OCI-LY7 (cell line): ENCODE results near the gene CTNNBL1. TPM values are rescaled to one million over a fixed set of nuclear protein-coding genes. Genes with fewer than 3 reads are reported as not detected.

Source experiments
- BruUV-seq: library from RNA; stranded (reverse); fragments of 400-500 nt; replicated peaks from 2 replicates; lab custom pipeline; 2021; lab: Mats Ljungman, UMichigan
- CTCF ChIA-PET: fragments of 300-600 bp; sonication (Branson Sonifier 250); formaldehyde crosslinking; loops from one replicate; lab custom pipeline; 2022; ENCODE audit warnings: antibody characterized with exemption; ENCODE audit not compliant: unreplicated experiment; lab: Charles Lee
- POLR2A ChIA-PET: fragments of 300-600 bp; sonication (Branson Sonifier 250); formaldehyde crosslinking; loops from one replicate; lab custom pipeline; 2022; ENCODE audit warnings: antibody characterized with exemption; lab: Charles Lee
- DNase-seq: peaks from one replicate; pipeline ENCODE4 v3.0.0-alpha.2; 2015; ENCODE audit warnings: low spot score
- H2AFZ ChIP-seq: fragments of 200-600 bp; sonication (generic), shearing (Covaris generic); 2 replicates; pipeline ENCODE4 v1.6.1; 2014; ENCODE audit warnings: mild to moderate bottlenecking, antibody characterized with exemption, low read length, moderate library complexity
- H3K27ac ChIP-seq: fragments of 200-600 bp; sonication (generic); 2 replicates; pipeline ENCODE4 v1.5.1; 2014; ENCODE audit warnings: mixed run types, low read depth, mild to moderate bottlenecking, moderate library complexity, low read length, inconsistent platforms; ENCODE audit not compliant: poor library complexity, severe bottlenecking
- H3K36me3 ChIP-seq: fragments of 200-600 bp; sonication (generic); 2 replicates; pipeline ENCODE4 v1.6.1; 2014; ENCODE audit warnings: mild to moderate bottlenecking, antibody characterized with exemption, low read length, moderate library complexity, mixed read lengths; ENCODE audit not compliant: insufficient read depth
- H3K4me1 ChIP-seq: fragments of 200-600 bp; sonication (generic); 2 replicates; pipeline ENCODE4 v1.5.1; 2014; ENCODE audit warnings: mild to moderate bottlenecking, low read length; ENCODE audit not compliant: insufficient read depth, poor library complexity, severe bottlenecking
- H3K4me2 ChIP-seq: fragments of 200-600 bp; sonication (generic); 2 replicates; pipeline ENCODE4 v1.6.1; 2014; ENCODE audit warnings: mild to moderate bottlenecking, low read length
- H3K4me3 ChIP-seq: fragments of 200-600 bp; sonication (generic); 2 replicates; pipeline ENCODE4 v1.5.1; 2014; ENCODE audit warnings: mild to moderate bottlenecking, low read depth, low read length; ENCODE audit not compliant: poor library complexity, severe bottlenecking
- H3K79me2 ChIP-seq: fragments of 200-600 bp; sonication (generic); 2 replicates; pipeline ENCODE4 v1.6.1; 2016; ENCODE audit warnings: low read depth, mild to moderate bottlenecking, low read length, moderate library complexity, mixed read lengths; ENCODE audit not compliant: insufficient read depth
- H3K9me2 ChIP-seq: fragments of 200-600 bp; sonication (generic); 2 replicates; pipeline ENCODE4 v1.6.1; 2016; ENCODE audit warnings: mild to moderate bottlenecking, low read length, mixed read lengths; ENCODE audit not compliant: insufficient read depth
- H3K9me3 ChIP-seq: fragments of 200-600 bp; sonication (generic); 2 replicates; pipeline ENCODE4 v1.6.1; 2014; ENCODE audit warnings: mild to moderate bottlenecking, mixed run types, low read length, mixed read lengths
- H4K20me1 ChIP-seq: fragments of 200-600 bp; sonication (generic); 2 replicates; pipeline ENCODE4 v1.6.1; 2014; ENCODE audit warnings: mild to moderate bottlenecking, antibody characterized with exemption, low read length, moderate library complexity, mixed read lengths; ENCODE audit not compliant: insufficient read depth
- CTCF ChIP-seq: fragments of 200-600 bp; sonication (generic); conservative IDR thresholded peaks from 2 replicates; pipeline ENCODE4 v1.5.1; 2014; ENCODE audit warnings: mild to moderate bottlenecking, antibody characterized with exemption, low read length, moderate library complexity, mixed read lengths
- EZH2phosphoT487 ChIP-seq: fragments of 200-600 bp; sonication (generic); IDR thresholded peaks from 2 replicates; pipeline ENCODE4 v1.6.1; 2018; ENCODE audit warnings: low read depth, borderline replicate concordance, mild to moderate bottlenecking, mixed run types, antibody characterized with exemption, low read length, moderate library complexity, mixed read lengths
- intact Hi-C: fragments of 100-400 bp; cut with micrococcal nuclease; formaldehyde crosslinking; loops from one replicate; pipeline ENCODE4 v1.10.0; 2022; ENCODE audit not compliant: unreplicated experiment
- total RNA-seq, 2 experiments: library from RNA; depleted of rRNA in 1 of 2; stranded (reverse); fragments of >200 nt in 1 of 2; shearing (Covaris generic) in 1 of 2; gene quantifications; 2 replicates each; pipeline ENCODE4 v1.2.3, GENCODE V29; 2014 to 2022

CTNNBL1 gene
- total RNA-seq, 2 experiments from 2014 or later = 38.0 to 90.0 TPM

- H3K4me1 ChIP-seq = no peaks in the 10 kb centered on the region
- POLR2A ChIA-PET = no interaction called here
- intact Hi-C loops = no loop called here
- CTCF ChIA-PET = no interaction called here
- no TSS peak for BruUV-seq
- no peaks in the 10 kb centered on the region for H3K9me3 ChIP-seq
- peaks cover 20% of the 10 kb centered on the region for H3K79me2 ChIP-seq
- H3K36me3 ChIP-seq = no peaks in the 10 kb centered on the region
- no peak overlapping the region for H3K27ac ChIP-seq
- H3K4me3 ChIP-seq = no peak overlapping the region
- TF ChIP-seq EZH2phosphoT487 (no peak), CTCF (no peak)
- H4K20me1 ChIP-seq = peaks cover 4% of the 10 kb centered on the region; the same call in 1 of the 2 replicates
- no peak for DNase-seq
- no peak overlapping the region for H2AFZ ChIP-seq
- H3K9me2 ChIP-seq = no peaks in the 10 kb centered on the region
- H3K4me2 ChIP-seq = no peak overlapping the region
Observed at GRCh38 chr20:37704955-37705354, 11.1 kb downstream of the CTNNBL1 start.

- CTCF ChIA-PET = no interaction called here
- H3K27ac ChIP-seq = no peak overlapping the region
- H4K20me1 ChIP-seq = no peaks in the 10 kb centered on the region; the same call in 1 of the 2 replicates
- no peaks in the 10 kb centered on the region for H3K9me3 ChIP-seq
- no peaks in the 10 kb centered on the region for H3K9me2 ChIP-seq
- H3K4me2 ChIP-seq = no peak overlapping the region
- no peak overlapping the region for H2AFZ ChIP-seq
- intact Hi-C loops = no loop called here
- no TSS peak for BruUV-seq
- no peak for TF ChIP-seq CTCF
- no peak for TF ChIP-seq EZH2phosphoT487
- no peak overlapping the region for H3K4me3 ChIP-seq
- H3K79me2 ChIP-seq = peaks cover 16% of the 10 kb centered on the region
- POLR2A ChIA-PET = no interaction called here
- no peaks in the 10 kb centered on the region for H3K36me3 ChIP-seq
- H3K4me1 ChIP-seq = no peaks in the 10 kb centered on the region
- DNase-seq = no peak
Observed at GRCh38 chr20:37706298-37706697, 12.5 kb downstream of the CTNNBL1 start.

- no TSS peak for BruUV-seq
- intact Hi-C loops = no loop called here
Observed at GRCh38 chr20:37711001-37711400, 17.2 kb downstream of the CTNNBL1 start.

More at GRCh38 chr20:37711001-37711400, 17.2 kb downstream of the CTNNBL1 start:
- Histone ChIP-seq H3K4me1 (no peaks in the 10 kb centered on the region), H4K20me1 (no peaks in the 10 kb centered on the region; the same call in none of the 2 replicates), H3K9me2 (no peaks in the 10 kb centered on the region), H3K4me2 (no peak overlapping the region), H3K4me3 (no peak overlapping the region), H3K27ac (no peak overlapping the region), H3K9me3 (no peaks in the 10 kb centered on the region), H3K36me3 (no peaks in the 10 kb centered on the region), H2AFZ (no peak overlapping the region), H3K79me2 (peaks cover 6% of the 10 kb centered on the region)
- ChIA-PET POLR2A (interaction anchor here (0.5 to 0.9 kb wide), 2 partner anchors 13 to 246 kb away, joined by 3 to 5 read pairs; no protein-coding TSS in a partner anchor), CTCF (no interaction called here)
- no peak for DNase-seq
- TF ChIP-seq EZH2phosphoT487 = no peak
- TF ChIP-seq CTCF = no peak
